HCT116 (cell line): Measurements from ENCODE around the gene C3orf20. TPM values are rescaled to one million over a fixed set of nuclear protein-coding genes. Genes with fewer than 3 reads are reported as not detected.

Source experiments
- ATF3 ChIP-seq: IDR thresholded peaks from 2 replicates; pipeline ENCODE4 v1.6.1; 2012
- CEBPB ChIP-seq: IDR thresholded peaks from 2 replicates; pipeline ENCODE4 v1.6.1; 2012; ENCODE audit warnings: low read depth
- CTCF ChIP-seq, 3 experiments: fragments of 200-600 bp in 1 of 3; sonication (generic) in 1 of 3; IDR thresholded peaks in 2 of 3; conservative IDR thresholded peaks in 1 of 3; 2 replicates each; pipeline ENCODE4 v1.5.1; 2012 to 2017; ENCODE audit warnings: low read depth in 2 of 3, low read length in 2 of 3, antibody characterized with exemption in 1 of 3, borderline replicate concordance in 1 of 3, control low read depth in 1 of 3, mild to moderate bottlenecking in 1 of 3, mixed read lengths in 1 of 3, mixed run types in 1 of 3, moderate library complexity in 1 of 3; ENCODE audit not compliant: insufficient read depth in 1 of 3
- RAD21 ChIP-seq: IDR thresholded peaks from 2 replicates; pipeline ENCODE4 v1.6.1; 2012; ENCODE audit warnings: low read depth, mild to moderate bottlenecking
- SIN3A ChIP-seq: IDR thresholded peaks from 2 replicates; pipeline ENCODE4 v1.6.1; 2012; ENCODE audit warnings: low read depth
- TCF7L2 ChIP-seq: IDR thresholded peaks from 2 replicates; pipeline ENCODE4 v1.7.0; 2011; ENCODE audit warnings: borderline replicate concordance, inconsistent platforms; ENCODE audit not compliant: insufficient read depth, insufficient read length; ENCODE audit errors: extremely low read depth
- ZBTB33 ChIP-seq: IDR thresholded peaks from 2 replicates; pipeline ENCODE4 v1.6.1; 2011; ENCODE audit warnings: mild to moderate bottlenecking, low read length, moderate library complexity; ENCODE audit not compliant: insufficient replicate concordance; ENCODE audit errors: extremely low read depth
- total RNA-seq: library from RNA; stranded (reverse); gene quantifications from one replicate; pipeline ENCODE4 v1.2.1, GENCODE V29; 2021; ENCODE audit not compliant: unreplicated experiment

C3orf20 gene
- total RNA-seq, 1 experiment from 2014 or later, result 0.20 TPM

GRCh38 chr3:14767245-14768051 lies 92.5 kb downstream of the C3orf20 start (continued):
- no peak for TF ChIP-seq CEBPB
- TF ChIP-seq CTCF (IDR thresholded peaks at IDR 0.05 in 2 of 3, conservative IDR thresholded peaks at IDR 0.05 in 1 of 3; ENCODE audit: borderline replicate concordance in 1 of 3, insufficient read depth in 1 of 3, low read depth in 2 of 3, low read length in 2 of 3), result no peak
- TF ChIP-seq SIN3A, result no peak
- no peak for TF ChIP-seq ATF3
- no peak for TF ChIP-seq ZBTB33
- no peak for TF ChIP-seq RAD21
- TF ChIP-seq TCF7L2, result no peak
